ENCODE data around the gene TMEM207. TPM values are rescaled to one million over a fixed set of nuclear protein-coding genes. Genes with fewer than 3 reads are reported as not detected.
A peak's percentile ranks its signal among the peaks of the same experiment; 100 is the strongest.

The TMEM207 gene
- total RNA-seq, 1 experiment from 2014 or later, result not detected

GRCh38 chr3:190385731-190386688 lies 63.7 kb downstream of the TMEM207 start:
- peak; percentile 93 for DNase-seq (ENCODE audit: low read depth)

GRCh38 chr3:190384309-190384756 lies 65.4 kb downstream of the TMEM207 start:
- DNase-seq (ENCODE audit: low read depth), result peak; percentile 55

- DNase-seq (ENCODE audit: low read depth), result peak; percentile 62
Observed at GRCh38 chr3:190382082-190382481, 67.6 kb downstream of the TMEM207 start.

- DNase-seq (ENCODE audit: low read depth), result peak; percentile 65
Observed at GRCh38 chr3:190381441-190381840, 68.3 kb downstream of the TMEM207 start.

- no peak for DNase-seq (ENCODE audit: low read depth)
Observed at GRCh38 chr3:190380184-190380583, 69.5 kb downstream of the TMEM207 start.

Other genes starting within 250 kb of the TMEM207 start
- 0.59 and 1.3 TPM in 2 replicates for gene CLDN1, start 127.5 kb downstream of the TMEM207 start, total RNA-seq (2014; rRNA removed; shearing (Covaris generic))
- gene CLDN16, start 61.7 kb downstream of the TMEM207 start, total RNA-seq (2014; rRNA removed; shearing (Covaris generic)), result not detected in 2 replicates
- 17.4 and 22.5 TPM in 2 replicates for gene IL1RAP, start 64.2 kb upstream of the TMEM207 start, total RNA-seq (2014; rRNA removed; shearing (Covaris generic))